Spleen (tissue), 11 donors: Measurements from ENCODE around the gene LRP11. TPM values are rescaled to one million over a fixed set of nuclear protein-coding genes. Genes with fewer than 3 reads are reported as not detected.

Source experiments
- DNase-seq: peaks from one replicate; pipeline ENCODE4 v3.0.0-alpha.2; 2020
- H3K27ac ChIP-seq, 8 donors: fragments of 200-600 bp; sonication (generic) in 7 of 8; 1 replicate in 4 of 8; 2 replicates in 4 of 8; pipeline versions ENCODE4 v1.5.0 to v1.8.0; 2016 to 2021; ENCODE audit warnings: inconsistent platforms in 4 of 8, mild to moderate bottlenecking in 4 of 8, moderate library complexity in 1 of 8
- H3K27me3 ChIP-seq, 7 donors: fragments of 200-600 bp; sonication (generic) in 6 of 7; replicated peaks in 1 of 7; 1 replicate in 4 of 7; 2 replicates in 3 of 7; pipeline versions ENCODE4 v1.5.0 to v1.8.0; 2016 to 2021; ENCODE audit warnings: inconsistent platforms in 3 of 7, mild to moderate bottlenecking in 1 of 7
- H3K36me3 ChIP-seq, 6 donors: fragments of 200-600 bp; sonication (generic) in 5 of 6; 1 replicate in 4 of 6; 2 replicates in 2 of 6; pipeline versions ENCODE4 v1.5.0 to v1.8.0; 2016 to 2021; ENCODE audit warnings: inconsistent platforms in 2 of 6
- H3K4me1 ChIP-seq, 6 donors: fragments of 200-600 bp; sonication (generic) in 5 of 6; 1 replicate in 3 of 6; 2 replicates in 3 of 6; pipeline versions ENCODE4 v1.5.0 to v1.8.0; 2016 to 2021; ENCODE audit warnings: inconsistent platforms in 3 of 6
- H3K4me3 ChIP-seq, 8 donors: fragments of 200-600 bp; sonication (generic) in 7 of 8; 1 replicate in 4 of 8; 2 replicates in 4 of 8; pipeline versions ENCODE4 v1.5.0 to v1.8.0; 2016 to 2021; ENCODE audit warnings: inconsistent platforms in 4 of 8, mild to moderate bottlenecking in 4 of 8, moderate library complexity in 2 of 8
- H3K9me3 ChIP-seq, 8 donors: fragments of 200-600 bp; sonication (generic) in 7 of 8; 1 replicate in 4 of 8; 2 replicates in 4 of 8; pipeline versions ENCODE4 v1.5.0 to v1.8.0; 2016 to 2021; ENCODE audit warnings: inconsistent platforms in 4 of 8
- POLR2A ChIP-seq, 3 donors: fragments of 450-650 bp; IDR thresholded peaks; one replicate each; pipeline ENCODE4 v1.5.1; 2017; ENCODE audit warnings: antibody characterized with exemption in 3 of 3, mild to moderate bottlenecking in 1 of 3
- POLR2AphosphoS5 ChIP-seq, 3 donors: sonication (generic); formaldehyde crosslinking; IDR thresholded peaks; one replicate each; pipeline ENCODE4 v1.5.1; 2017; ENCODE audit warnings: antibody characterized with exemption in 3 of 3
- WGBS, 5 donors: extraction: QIAGEN DNeasy Blood & Tissue Kit in 3 of 5; methylation state at CpG; one replicate each; pipeline versions ENCODE4 v1.1.5 to v1.1.7; 2013 to 2018; 5-methylcytosine and 5-hydroxymethylcytosine counted together
- intact Hi-C: fragments of 100-400 bp; cut with DNase I; formaldehyde crosslinking; loops from one replicate; pipeline ENCODE4 v1.15.0; 2023; ENCODE audit warnings: low total_unique reads
- polyA plus RNA-seq, 3 donors: library from polyadenylated mRNA; stranded (reverse); fragments of 200-250 nt; gene quantifications; one replicate each; pipeline ENCODE4 v1.2.1, GENCODE V29; 2013
- total RNA-seq, 7 donors: library from RNA; depleted of rRNA in 3 of 7; stranded (reverse); fragments of >200 nt in 3 of 7; fragmentation: NEBNext Ultra II Directional in 4 of 7; extraction: Animal tissue kit (Norgen Biotek cat#: 25700) in 4 of 7; gene quantifications; one replicate each; pipeline versions ENCODE4 v1.1.0 to v1.2.1, GENCODE V29; 2016 to 2021
- TF ChIP-seq, protein P1 (sequence below), 11 experiments: fragments of 200-600 bp in 7 of 11; fragments of 450-650 bp in 4 of 11; sonication (generic) in 4 of 11; IDR thresholded peaks in 8 of 11; conservative IDR thresholded peaks in 3 of 11; 1 replicate in 7 of 11; 2 replicates in 4 of 11; pipeline versions ENCODE4 v1.4.0 to v1.8.0; 2016 to 2021; ENCODE audit warnings: antibody characterized with exemption in 11 of 11, inconsistent platforms in 4 of 11, mild to moderate bottlenecking in 1 of 11
- donor health status: healthy with polysubstance abuse.
- donor health status: DM: no; HTN: no; CAD: no; lungs with moderate emphysema.
- donor health status: DM: no; HTN: no; CAD: no.
- donor health status: Bipolar disorder and iron deficiency.
- donor health status: healthy.
- donor health status: DM: no; HTN: no; CAD: no.
- donor health status: DM: yes; HTN: yes; CAD: no.

The LRP11 gene
- total and polyA plus RNA-seq, 10 donors = 0.65 to 15.0 (median 7.1) TPM

GRCh38 chr6:149876241-149876933, 12.2 kb upstream of the LRP11 start:
- WGBS, 5 donors = 82 to 91% (median 90%) methylated on average over 3 of the region's 3 CpGs
- Histone ChIP-seq H3K9me3 (peaks cover 0 to 9% (median 0%) of the 10 kb centered on the region in 8 donors), H3K4me3 (no peak overlapping the region), H3K4me1 (no peaks in the 10 kb centered on the region), H3K36me3 (no peaks in the 10 kb centered on the region), H3K27me3 (peaks cover 0 to 38% (median 0%) of the 10 kb centered on the region in 7 donors), H3K27ac (no peak overlapping the region)
- TF ChIP-seq, protein P1, sequence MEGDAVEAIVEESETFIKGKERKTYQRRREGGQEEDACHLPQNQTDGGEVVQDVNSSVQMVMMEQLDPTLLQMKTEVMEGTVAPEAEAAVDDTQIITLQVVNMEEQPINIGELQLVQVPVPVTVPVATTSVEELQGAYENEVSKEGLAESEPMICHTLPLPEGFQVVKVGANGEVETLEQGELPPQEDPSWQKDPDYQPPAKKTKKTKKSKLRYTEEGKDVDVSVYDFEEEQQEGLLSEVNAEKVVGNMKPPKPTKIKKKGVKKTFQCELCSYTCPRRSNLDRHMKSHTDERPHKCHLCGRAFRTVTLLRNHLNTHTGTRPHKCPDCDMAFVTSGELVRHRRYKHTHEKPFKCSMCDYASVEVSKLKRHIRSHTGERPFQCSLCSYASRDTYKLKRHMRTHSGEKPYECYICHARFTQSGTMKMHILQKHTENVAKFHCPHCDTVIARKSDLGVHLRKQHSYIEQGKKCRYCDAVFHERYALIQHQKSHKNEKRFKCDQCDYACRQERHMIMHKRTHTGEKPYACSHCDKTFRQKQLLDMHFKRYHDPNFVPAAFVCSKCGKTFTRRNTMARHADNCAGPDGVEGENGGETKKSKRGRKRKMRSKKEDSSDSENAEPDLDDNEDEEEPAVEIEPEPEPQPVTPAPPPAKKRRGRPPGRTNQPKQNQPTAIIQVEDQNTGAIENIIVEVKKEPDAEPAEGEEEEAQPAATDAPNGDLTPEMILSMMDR (IDR thresholded peaks at IDR 0.05 in 8 of 11, conservative IDR thresholded peaks at IDR 0.05 in 3 of 11) = no peak
- TF ChIP-seq POLR2AphosphoS5 (IDR thresholded peaks at IDR 0.05) (no peak), POLR2A (IDR thresholded peaks at IDR 0.05) (no peak)
- intact Hi-C loops = no loop called here
- no peak for DNase-seq

GRCh38 chr6:149872233-149872632, 8.1 kb upstream of the LRP11 start:
- H3K4me3 ChIP-seq = no peak overlapping the region
- WGBS, 5 donors = 80 to 84% (median 80%) methylated on average over 1 of the region's 1 CpG
- DNase-seq = no peak
- intact Hi-C loops = no loop called here
- H3K36me3 ChIP-seq = no peaks in the 10 kb centered on the region
- peaks cover 0 to 9% (median 0%) of the 10 kb centered on the region in 8 donors for H3K9me3 ChIP-seq
- H3K4me1 ChIP-seq = no peaks in the 10 kb centered on the region
- H3K27ac ChIP-seq = no peak overlapping the region
- H3K27me3 ChIP-seq = peaks cover 0 to 17% (median 0%) of the 10 kb centered on the region in 7 donors
- TF ChIP-seq, protein P1 (IDR thresholded peaks at IDR 0.05 in 8 of 11, conservative IDR thresholded peaks at IDR 0.05 in 3 of 11) = no peak
- TF ChIP-seq POLR2A (IDR thresholded peaks at IDR 0.05) = no peak
- no peak for TF ChIP-seq POLR2AphosphoS5 (IDR thresholded peaks at IDR 0.05)

GRCh38 chr6:149871182-149871581, 7.0 kb upstream of the LRP11 start:
- Histone ChIP-seq H3K27ac (no peak overlapping the region), H3K27me3 (peaks cover 0 to 12% (median 0%) of the 10 kb centered on the region in 7 donors), H3K36me3 (no peaks in the 10 kb centered on the region), H3K4me1 (no peaks in the 10 kb centered on the region), H3K4me3 (no peak overlapping the region), H3K9me3 (peaks cover 0 to 9% (median 0%) of the 10 kb centered on the region in 8 donors)
- TF ChIP-seq POLR2AphosphoS5 (IDR thresholded peaks at IDR 0.05) = no peak
- TF ChIP-seq, protein P1 (IDR thresholded peaks at IDR 0.05 in 8 of 11, conservative IDR thresholded peaks at IDR 0.05 in 3 of 11) = no peak
- no peak for TF ChIP-seq POLR2A (IDR thresholded peaks at IDR 0.05)
- 83 to 91% (median 86%) methylated on average over 2 of the region's 2 CpGs for whole genome bisulfite sequencing, 5 donors
- no peak for DNase-seq
- intact Hi-C loops = no loop called here

DNA sequence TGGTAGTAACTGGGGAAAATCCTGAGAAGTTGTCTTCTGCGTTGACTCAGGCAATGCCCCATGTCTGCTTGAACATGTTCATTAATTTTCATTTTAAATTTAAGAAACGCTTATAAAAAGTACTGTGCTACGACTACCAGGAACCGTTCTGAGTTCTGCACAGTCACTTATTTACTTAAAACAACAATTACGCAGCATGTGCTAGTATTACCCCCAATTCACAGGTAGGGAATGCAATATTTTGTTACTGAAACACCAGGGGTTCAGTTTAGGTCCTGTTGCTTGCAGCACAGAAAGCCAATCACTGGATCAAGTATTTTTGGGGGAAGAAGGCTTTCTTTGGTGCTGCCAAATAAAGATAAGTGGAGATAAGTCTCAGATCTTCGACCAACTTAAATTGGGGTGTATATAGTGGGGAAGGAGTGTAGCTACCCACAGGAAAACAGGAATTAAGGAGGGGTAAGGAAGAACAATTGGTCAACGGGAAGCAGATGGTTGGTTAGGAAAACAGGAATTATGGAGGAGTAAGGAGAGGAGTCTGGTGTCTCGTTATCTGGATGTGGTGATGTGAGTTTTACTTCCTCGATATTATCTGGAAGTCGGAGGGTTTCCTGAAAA, 5.2 kb upstream of the LRP11 start:
- Histone ChIP-seq H3K4me1 (peaks cover 7 to 10% (median 8%) of the 10 kb centered on the region in 6 donors), H3K27ac (no peak overlapping the region), H3K36me3 (no peaks in the 10 kb centered on the region), H3K27me3 (peaks cover 0 to 3% (median 0%) of the 10 kb centered on the region in 7 donors), H3K9me3 (peaks cover 0 to 9% (median 0%) of the 10 kb centered on the region in 8 donors), H3K4me3 (no peak overlapping the region)
- WGBS, 5 donors = 55 to 62% (median 60%) methylated on average over 10 of the region's 10 CpGs
- intact Hi-C loops = no loop called here
- TF ChIP-seq POLR2AphosphoS5 (IDR thresholded peaks at IDR 0.05) (no peak), POLR2A (IDR thresholded peaks at IDR 0.05) (no peak)
- TF ChIP-seq, protein P1 (IDR thresholded peaks at IDR 0.05 in 8 of 11, conservative IDR thresholded peaks at IDR 0.05 in 3 of 11) = no peak
- DNase-seq = no peak
